Measurements from ENCODE around the gene TOMM6.
A peak's percentile ranks its signal among the peaks of the same experiment; 100 is the strongest.
"Not testable (repeated sequence)": the region's sequence is repeated elsewhere in the genome, so short reads cannot be mapped to it uniquely, and the experiment has no call there.

Gene TOMM6

GRCh38 chr6:41785689-41786450 is 1.6 kb upstream of the TOMM6 start:
- ATAC-seq = no peak

GRCh38 chr6:41786451-41787218 is 859 bp upstream of the TOMM6 start:
- peak; percentile 77 to 78 for ATAC-seq

GRCh38 chr6:41789390-41789724 is 1.9 kb downstream of the TOMM6 start:
- no peak for ATAC-seq

- no peak for ATAC-seq
Observed at GRCh38 chr6:41790045-41790444, 2.6 kb downstream of the TOMM6 start.

- no peak for ATAC-seq
Observed at GRCh38 chr6:41791305-41791704, 3.8 kb downstream of the TOMM6 start.

- ATAC-seq = no peak
Observed at GRCh38 chr6:41791984-41792383, 4.5 kb downstream of the TOMM6 start.

- ATAC-seq = no peak
Observed at GRCh38 chr6:41796474-41796873, 9.0 kb downstream of the TOMM6 start.

GRCh38 chr6:41798901-41799558 is 11.5 kb downstream of the TOMM6 start:
- no peak for ATAC-seq

GRCh38 chr6:41799559-41799911 is 12.0 kb downstream of the TOMM6 start:
- no peak for ATAC-seq

- ATAC-seq = no peak
Observed at GRCh38 chr6:41801380-41801779, 13.9 kb downstream of the TOMM6 start.

- ATAC-seq = no peak
Observed at GRCh38 chr6:41805830-41806774, 18.6 kb downstream of the TOMM6 start.

- no peak for ATAC-seq
Observed at GRCh38 chr6:41811095-41811494, 23.6 kb downstream of the TOMM6 start.

GRCh38 chr6:41811946-41812345 is 24.5 kb downstream of the TOMM6 start:
- not testable (repeated sequence) for ATAC-seq

GRCh38 chr6:41813469-41813868 is 26.0 kb downstream of the TOMM6 start:
- no peak for ATAC-seq

GRCh38 chr6:41813956-41814355 is 26.5 kb downstream of the TOMM6 start:
- ATAC-seq = no peak

GRCh38 chr6:41814629-41815028 is 27.1 kb downstream of the TOMM6 start:
- no peak for ATAC-seq

- ATAC-seq = no peak
Observed at GRCh38 chr6:41815587-41815986, 28.1 kb downstream of the TOMM6 start.

- no peak for ATAC-seq
Observed at GRCh38 chr6:41818271-41819054, 31.0 kb downstream of the TOMM6 start.

- ATAC-seq = no peak
Observed at GRCh38 chr6:41821266-41821665, 33.8 kb downstream of the TOMM6 start.

- ATAC-seq = no peak
Observed at GRCh38 chr6:41822021-41822420, 34.5 kb downstream of the TOMM6 start.

- ATAC-seq = no peak
Observed at GRCh38 chr6:41823178-41823577, 35.7 kb downstream of the TOMM6 start.
